Measurements from ENCODE around the gene MAN2B1. TPM values are rescaled to one million over a fixed set of nuclear protein-coding genes. Genes with fewer than 3 reads are reported as not detected.
"Not testable (repeated sequence)": the region's sequence is repeated elsewhere in the genome, so short reads cannot be mapped to it uniquely, and the experiment has no call there.

The MAN2B1 gene
- total RNA-seq, 1 experiment from 2014 or later = 84.4 TPM

DNA sequence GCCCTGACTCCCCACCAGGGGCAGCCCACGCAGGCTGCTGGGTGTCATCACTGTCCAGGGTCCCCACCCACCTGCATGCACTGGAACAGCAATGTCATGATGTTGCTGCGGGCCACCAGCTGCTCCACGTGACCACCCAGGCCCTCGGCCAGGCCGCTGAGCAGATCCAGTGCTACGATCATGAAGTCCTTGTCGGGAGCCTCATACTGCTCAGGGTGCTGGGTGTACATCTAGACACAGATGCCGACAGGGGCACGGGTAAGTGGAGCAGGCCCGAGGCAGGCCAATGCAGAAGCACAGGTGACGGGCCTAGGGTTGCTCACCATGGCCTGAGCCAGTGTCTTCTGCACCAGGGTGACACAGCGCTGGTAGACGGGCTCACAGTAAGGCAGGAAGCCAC, 38.6 kb upstream of the MAN2B1 start:
- no peak overlapping the region for H3K27ac Mint-ChIP-seq (ENCODE audit: unreplicated experiment)
- no peaks in the 10 kb centered on the region for H3K9me3 Mint-ChIP-seq (ENCODE audit: low read depth, unreplicated experiment)
- H3K27me3 Mint-ChIP-seq (ENCODE audit: unreplicated experiment) = no peaks in the 10 kb centered on the region
- CTCF ChIA-PET = no interaction called here
- peaks cover 41% of the 10 kb centered on the region for H3K36me3 Mint-ChIP-seq (ENCODE audit: insufficient read depth, unreplicated experiment)
- H3K4me1 Mint-ChIP-seq (ENCODE audit: low read depth, unreplicated experiment) = no peaks in the 10 kb centered on the region
- no peak for DNase-seq
- BruUV-seq (replicated peaks) = no TSS peak
- H3K4me3 Mint-ChIP-seq (ENCODE audit: low read depth, unreplicated experiment) = no peak overlapping the region
- intact Hi-C loops (cut with micrococcal nuclease; ENCODE audit: unreplicated experiment) = no loop called here
- TF ChIP-seq, protein P1, sequence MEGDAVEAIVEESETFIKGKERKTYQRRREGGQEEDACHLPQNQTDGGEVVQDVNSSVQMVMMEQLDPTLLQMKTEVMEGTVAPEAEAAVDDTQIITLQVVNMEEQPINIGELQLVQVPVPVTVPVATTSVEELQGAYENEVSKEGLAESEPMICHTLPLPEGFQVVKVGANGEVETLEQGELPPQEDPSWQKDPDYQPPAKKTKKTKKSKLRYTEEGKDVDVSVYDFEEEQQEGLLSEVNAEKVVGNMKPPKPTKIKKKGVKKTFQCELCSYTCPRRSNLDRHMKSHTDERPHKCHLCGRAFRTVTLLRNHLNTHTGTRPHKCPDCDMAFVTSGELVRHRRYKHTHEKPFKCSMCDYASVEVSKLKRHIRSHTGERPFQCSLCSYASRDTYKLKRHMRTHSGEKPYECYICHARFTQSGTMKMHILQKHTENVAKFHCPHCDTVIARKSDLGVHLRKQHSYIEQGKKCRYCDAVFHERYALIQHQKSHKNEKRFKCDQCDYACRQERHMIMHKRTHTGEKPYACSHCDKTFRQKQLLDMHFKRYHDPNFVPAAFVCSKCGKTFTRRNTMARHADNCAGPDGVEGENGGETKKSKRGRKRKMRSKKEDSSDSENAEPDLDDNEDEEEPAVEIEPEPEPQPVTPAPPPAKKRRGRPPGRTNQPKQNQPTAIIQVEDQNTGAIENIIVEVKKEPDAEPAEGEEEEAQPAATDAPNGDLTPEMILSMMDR (IDR thresholded peaks at IDR 0.05; ENCODE audit: unreplicated experiment) = no peak

- intact Hi-C loops (cut with micrococcal nuclease; ENCODE audit: unreplicated experiment) = no loop called here
- no peak overlapping the region for H3K4me3 Mint-ChIP-seq (ENCODE audit: low read depth, unreplicated experiment)
- no peaks in the 10 kb centered on the region for H3K4me1 Mint-ChIP-seq (ENCODE audit: low read depth, unreplicated experiment)
- H3K9me3 Mint-ChIP-seq (ENCODE audit: low read depth, unreplicated experiment) = no peaks in the 10 kb centered on the region
- TF ChIP-seq, protein P1 (IDR thresholded peaks at IDR 0.05; ENCODE audit: unreplicated experiment) = no peak
- H3K27me3 Mint-ChIP-seq (ENCODE audit: unreplicated experiment) = no peaks in the 10 kb centered on the region
- BruUV-seq (replicated peaks) = no TSS peak
- H3K27ac Mint-ChIP-seq (ENCODE audit: unreplicated experiment) = no peak overlapping the region
- H3K36me3 Mint-ChIP-seq (ENCODE audit: insufficient read depth, unreplicated experiment) = peaks cover 34% of the 10 kb centered on the region
- CTCF ChIA-PET = no interaction called here
- DNase-seq = no peak
Measured at GRCh38 chr19:12703046-12703445, 36.5 kb upstream of the MAN2B1 start.

DNA sequence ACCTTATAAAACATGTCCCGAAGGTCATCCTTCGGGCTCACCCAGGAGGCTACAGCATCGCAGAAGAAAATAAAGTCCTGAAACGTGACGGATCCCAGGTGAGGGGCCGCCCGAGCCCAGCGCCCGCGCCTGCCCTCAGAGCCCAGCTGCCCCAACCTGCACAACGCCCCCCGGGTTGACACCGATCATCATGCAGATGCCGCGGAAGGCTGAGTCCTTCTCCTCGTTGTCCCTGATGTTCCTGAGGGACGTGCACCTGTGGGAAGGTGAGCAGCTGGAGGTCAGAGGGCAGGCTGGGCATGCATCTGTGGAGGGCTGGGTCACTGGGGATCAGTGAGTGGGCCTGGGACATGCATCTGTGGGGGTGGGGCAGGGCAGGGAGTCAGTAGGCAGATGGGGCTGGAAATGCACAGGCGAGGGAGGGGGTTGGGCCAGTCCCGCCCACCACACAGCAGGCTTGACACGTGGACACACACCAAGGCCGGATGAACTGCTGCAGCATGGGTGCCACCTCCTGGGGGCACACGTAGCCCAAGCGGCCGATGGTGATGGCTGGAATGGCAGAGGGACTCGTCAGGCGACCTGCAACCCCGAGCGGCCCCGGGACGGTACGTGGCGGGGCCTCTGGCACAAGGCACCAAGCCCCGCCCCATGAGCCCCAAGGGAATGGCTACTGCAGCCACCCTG, 35.2 kb upstream of the MAN2B1 start:
- CTCF ChIA-PET = no interaction called here
- intact Hi-C loops (cut with micrococcal nuclease; ENCODE audit: unreplicated experiment) = no loop called here
- Mint-ChIP-seq H3K27me3 (ENCODE audit: unreplicated experiment) (no peaks in the 10 kb centered on the region), H3K27ac (ENCODE audit: unreplicated experiment) (no peak overlapping the region), H3K36me3 (ENCODE audit: insufficient read depth, unreplicated experiment) (peaks cover 26% of the 10 kb centered on the region), H3K4me3 (ENCODE audit: low read depth, unreplicated experiment) (no peak overlapping the region), H3K4me1 (ENCODE audit: low read depth, unreplicated experiment) (no peaks in the 10 kb centered on the region), H3K9me3 (ENCODE audit: low read depth, unreplicated experiment) (no peaks in the 10 kb centered on the region)
- no peak for DNase-seq
- BruUV-seq (replicated peaks) = no TSS peak
- TF ChIP-seq, protein P1 (IDR thresholded peaks at IDR 0.05; ENCODE audit: unreplicated experiment) = no peak

- H3K27ac Mint-ChIP-seq (ENCODE audit: unreplicated experiment) = no peak overlapping the region
- TF ChIP-seq, protein P1 (IDR thresholded peaks at IDR 0.05; ENCODE audit: unreplicated experiment) = no peak
- no peaks in the 10 kb centered on the region for H3K9me3 Mint-ChIP-seq (ENCODE audit: low read depth, unreplicated experiment)
- no peaks in the 10 kb centered on the region for H3K27me3 Mint-ChIP-seq (ENCODE audit: unreplicated experiment)
- DNase-seq = no peak
- no peaks in the 10 kb centered on the region for H3K4me1 Mint-ChIP-seq (ENCODE audit: low read depth, unreplicated experiment)
- H3K4me3 Mint-ChIP-seq (ENCODE audit: low read depth, unreplicated experiment) = no peak overlapping the region
- CTCF ChIA-PET = no interaction called here
- peaks cover 29% of the 10 kb centered on the region for H3K36me3 Mint-ChIP-seq (ENCODE audit: insufficient read depth, unreplicated experiment)
- intact Hi-C loops (cut with micrococcal nuclease; ENCODE audit: unreplicated experiment) = no loop called here
- no TSS peak for BruUV-seq (replicated peaks)
Measured at GRCh38 chr19:12698138-12698537, 31.6 kb upstream of the MAN2B1 start.

DNA sequence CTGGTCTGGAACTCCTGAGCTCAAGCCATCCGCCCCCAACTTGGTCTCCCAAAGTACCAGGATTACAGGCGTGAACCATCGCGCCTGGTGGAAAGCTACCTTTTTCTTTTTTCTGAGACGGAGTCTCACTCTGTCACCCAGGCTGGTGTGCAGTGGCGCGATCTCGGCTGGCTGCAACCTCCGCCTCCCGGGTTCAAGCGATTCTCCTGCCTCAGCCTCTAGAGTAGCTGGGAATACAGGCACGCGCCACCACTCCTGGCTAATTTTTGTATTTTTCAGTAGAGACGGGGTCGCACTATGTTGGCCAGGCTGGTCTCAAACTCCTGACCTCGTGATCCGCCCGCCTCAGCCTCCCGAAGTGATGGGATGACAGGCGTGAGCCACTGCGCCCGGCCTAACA, 30.9 kb upstream of the MAN2B1 start:
- peaks cover 28% of the 10 kb centered on the region for H3K36me3 Mint-ChIP-seq (ENCODE audit: insufficient read depth, unreplicated experiment)
- H3K4me1 Mint-ChIP-seq (ENCODE audit: low read depth, unreplicated experiment); BruUV-seq (replicated peaks); H3K27me3 Mint-ChIP-seq (ENCODE audit: unreplicated experiment); CTCF ChIA-PET; H3K9me3 Mint-ChIP-seq (ENCODE audit: low read depth, unreplicated experiment); intact Hi-C loops (cut with micrococcal nuclease; ENCODE audit: unreplicated experiment); DNase-seq; H3K27ac Mint-ChIP-seq (ENCODE audit: unreplicated experiment): not testable (repeated sequence)
- peak overlapping the region; percentile 70 for H3K4me3 Mint-ChIP-seq (ENCODE audit: low read depth, unreplicated experiment)
